Measurements from ENCODE around the gene IRF2BP2. TPM values are rescaled to one million over a fixed set of nuclear protein-coding genes. Genes with fewer than 3 reads are reported as not detected.
A peak's percentile ranks its signal among the peaks of the same experiment; 100 is the strongest.

The IRF2BP2 gene
- total RNA-seq, 1 donor from 2014 or later = 199 TPM

DNA sequence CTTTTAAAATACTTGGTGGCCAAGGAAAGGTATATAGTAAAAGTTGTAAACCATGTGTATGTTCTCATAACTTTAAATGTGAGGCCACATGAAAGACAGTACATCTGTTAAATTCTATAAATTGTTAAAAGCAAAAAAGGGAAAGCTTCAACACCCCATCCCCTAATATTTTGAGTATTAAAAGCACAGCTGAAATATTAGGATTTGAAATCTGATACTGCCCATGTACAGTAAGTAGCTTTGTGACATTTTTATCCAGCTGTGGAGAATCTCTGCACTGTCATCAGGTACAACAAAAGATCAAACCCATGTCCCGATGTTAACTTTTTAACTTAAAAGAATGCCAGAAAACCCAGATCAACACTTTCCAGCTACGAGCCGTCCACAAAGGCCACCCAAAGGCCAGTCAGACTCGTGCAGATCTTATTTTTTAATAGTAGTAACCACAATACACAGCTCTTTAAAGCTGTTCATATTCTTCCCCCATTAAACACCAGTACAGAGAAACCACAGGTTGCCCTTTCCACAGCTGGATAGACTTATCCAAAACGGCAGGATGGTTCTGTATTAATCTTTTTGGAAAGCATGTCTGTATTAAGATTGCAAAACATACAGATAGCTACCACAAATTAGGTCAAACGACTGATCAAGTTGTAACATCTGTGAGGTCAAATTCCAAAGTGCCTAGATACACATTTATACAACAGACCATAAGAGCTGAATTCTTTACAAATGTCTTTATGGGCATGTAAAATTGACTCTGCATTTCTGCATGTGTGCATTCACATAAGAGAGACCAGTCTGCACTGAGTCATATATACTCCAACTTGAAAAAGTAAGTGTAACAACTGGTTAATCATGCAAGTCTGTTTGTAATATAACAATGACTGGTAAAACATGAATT is 5.2 kb downstream of the IRF2BP2 start:
- Mint-ChIP-seq H3K4me3 (ENCODE audit: unreplicated experiment) (peak overlapping the region; percentile 99), H3K27ac (ENCODE audit: unreplicated experiment) (peak overlapping the region; percentile 99), H3K4me1 (ENCODE audit: low read depth, unreplicated experiment) (peaks cover 10% of the 10 kb centered on the region), H3K27me3 (ENCODE audit: unreplicated experiment) (peaks cover 36% of the 10 kb centered on the region), H3K36me3 (ENCODE audit: unreplicated experiment) (peaks cover 33% of the 10 kb centered on the region), H3K9me3 (ENCODE audit: unreplicated experiment) (peaks cover 37% of the 10 kb centered on the region)
- DNase-seq = no peak
- TF ChIP-seq, protein P1, sequence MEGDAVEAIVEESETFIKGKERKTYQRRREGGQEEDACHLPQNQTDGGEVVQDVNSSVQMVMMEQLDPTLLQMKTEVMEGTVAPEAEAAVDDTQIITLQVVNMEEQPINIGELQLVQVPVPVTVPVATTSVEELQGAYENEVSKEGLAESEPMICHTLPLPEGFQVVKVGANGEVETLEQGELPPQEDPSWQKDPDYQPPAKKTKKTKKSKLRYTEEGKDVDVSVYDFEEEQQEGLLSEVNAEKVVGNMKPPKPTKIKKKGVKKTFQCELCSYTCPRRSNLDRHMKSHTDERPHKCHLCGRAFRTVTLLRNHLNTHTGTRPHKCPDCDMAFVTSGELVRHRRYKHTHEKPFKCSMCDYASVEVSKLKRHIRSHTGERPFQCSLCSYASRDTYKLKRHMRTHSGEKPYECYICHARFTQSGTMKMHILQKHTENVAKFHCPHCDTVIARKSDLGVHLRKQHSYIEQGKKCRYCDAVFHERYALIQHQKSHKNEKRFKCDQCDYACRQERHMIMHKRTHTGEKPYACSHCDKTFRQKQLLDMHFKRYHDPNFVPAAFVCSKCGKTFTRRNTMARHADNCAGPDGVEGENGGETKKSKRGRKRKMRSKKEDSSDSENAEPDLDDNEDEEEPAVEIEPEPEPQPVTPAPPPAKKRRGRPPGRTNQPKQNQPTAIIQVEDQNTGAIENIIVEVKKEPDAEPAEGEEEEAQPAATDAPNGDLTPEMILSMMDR (IDR thresholded peaks at IDR 0.05; ENCODE audit: partially characterized antibody, unreplicated experiment) = no peak

DNA sequence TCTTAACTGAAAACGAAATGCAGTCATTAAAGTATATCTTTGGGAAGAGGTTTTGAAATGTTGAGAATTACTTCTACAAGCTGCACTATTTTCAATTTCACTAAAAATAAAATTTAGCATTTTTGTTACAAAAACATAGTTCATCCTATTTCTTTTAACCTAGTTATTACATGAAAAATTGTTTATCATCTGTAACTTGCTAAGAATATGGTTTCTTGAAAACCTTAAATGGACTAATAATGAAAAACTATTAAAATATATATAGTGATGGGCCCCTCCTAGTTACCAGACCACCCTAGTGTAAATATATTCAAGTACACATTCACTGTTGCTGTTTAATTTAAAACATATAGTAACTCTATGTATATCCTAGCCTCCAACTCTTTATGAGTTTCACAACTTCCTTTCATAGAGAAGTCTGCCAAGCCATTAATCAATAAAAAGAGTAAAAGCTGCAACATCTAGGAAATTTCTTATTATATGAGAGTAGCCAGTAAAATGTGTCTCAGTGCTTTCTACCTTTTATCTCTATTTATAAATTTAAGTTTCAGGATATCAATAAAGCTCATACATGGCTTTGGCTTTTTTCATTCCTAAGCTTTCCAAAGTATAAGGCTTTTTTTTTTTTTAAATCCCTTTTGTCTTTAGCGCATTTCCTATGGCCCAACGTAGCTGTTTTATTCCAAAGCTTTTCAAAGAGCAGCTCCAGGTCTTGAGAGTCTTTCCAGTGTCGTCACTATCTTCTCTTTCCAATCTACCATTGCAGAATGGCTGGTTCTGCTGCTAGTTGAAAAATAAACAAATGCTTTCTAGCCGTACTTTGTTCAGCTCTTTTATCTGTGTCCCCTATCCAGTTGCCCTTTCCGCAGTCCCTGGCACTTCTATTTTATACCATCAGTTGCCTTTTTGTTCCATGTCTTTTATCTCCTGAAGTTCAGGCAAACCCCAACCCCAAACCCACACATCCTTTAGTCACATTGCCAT is 6.5 kb downstream of the IRF2BP2 start:
- Mint-ChIP-seq H3K36me3 (ENCODE audit: unreplicated experiment) (peaks cover 33% of the 10 kb centered on the region), H3K27me3 (ENCODE audit: unreplicated experiment) (peaks cover 36% of the 10 kb centered on the region), H3K4me1 (ENCODE audit: low read depth, unreplicated experiment) (peaks cover 15% of the 10 kb centered on the region), H3K9me3 (ENCODE audit: unreplicated experiment) (peaks cover 37% of the 10 kb centered on the region), H3K4me3 (ENCODE audit: unreplicated experiment) (peak overlapping the region; percentile 99), H3K27ac (ENCODE audit: unreplicated experiment) (peak overlapping the region; percentile 99)
- TF ChIP-seq, protein P1 (IDR thresholded peaks at IDR 0.05; ENCODE audit: partially characterized antibody, unreplicated experiment) = no peak
- DNase-seq = no peak

DNA sequence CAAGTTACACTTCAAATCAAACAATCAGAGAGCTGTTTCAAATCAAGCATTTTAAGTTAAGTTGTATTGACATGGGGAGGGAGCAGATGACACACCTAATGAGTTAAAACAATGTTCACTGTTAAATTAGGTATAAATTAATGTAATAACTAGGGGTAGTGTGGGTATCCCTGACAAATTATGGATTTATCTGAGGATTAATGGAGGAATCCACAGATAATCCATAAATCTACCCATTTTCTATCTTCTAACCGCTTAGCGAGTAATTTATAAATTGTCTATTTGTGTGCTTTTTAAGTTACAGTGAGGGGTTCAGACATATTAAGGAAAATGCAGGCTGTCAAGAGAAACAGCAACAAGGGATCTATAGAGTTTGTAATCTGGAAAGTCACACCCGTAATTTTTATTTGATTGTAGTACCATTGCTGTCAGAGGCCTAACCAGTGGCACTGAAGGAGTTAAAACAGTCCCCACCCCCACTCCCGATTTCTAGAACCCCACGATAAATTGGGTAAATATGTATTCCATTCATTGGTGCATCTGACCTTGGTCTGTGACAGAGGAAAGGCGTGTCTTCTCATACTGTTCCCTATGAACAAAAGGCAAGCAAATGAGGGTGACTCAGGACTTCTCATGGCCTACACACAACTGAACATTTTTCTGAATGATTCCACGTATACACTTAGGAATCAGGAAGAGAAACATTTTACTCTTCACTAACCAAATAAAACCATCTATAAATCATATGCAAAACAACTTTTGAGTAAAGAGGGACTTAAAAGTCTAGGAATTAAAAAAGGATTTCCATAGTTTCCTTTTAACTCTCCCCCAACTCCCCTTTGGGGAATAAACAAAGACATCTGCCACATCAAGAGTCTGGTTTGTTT is 7.4 kb downstream of the IRF2BP2 start:
- Mint-ChIP-seq H3K27me3 (ENCODE audit: unreplicated experiment) (peaks cover 27% of the 10 kb centered on the region), H3K27ac (ENCODE audit: unreplicated experiment) (peak overlapping the region; percentile 99), H3K4me3 (ENCODE audit: unreplicated experiment) (peak overlapping the region; percentile 99), H3K36me3 (ENCODE audit: unreplicated experiment) (peaks cover 27% of the 10 kb centered on the region), H3K4me1 (ENCODE audit: low read depth, unreplicated experiment) (peaks cover 15% of the 10 kb centered on the region), H3K9me3 (ENCODE audit: unreplicated experiment) (peaks cover 29% of the 10 kb centered on the region)
- TF ChIP-seq, protein P1 (IDR thresholded peaks at IDR 0.05; ENCODE audit: partially characterized antibody, unreplicated experiment) = no peak
- peak; percentile 35 for DNase-seq

DNA sequence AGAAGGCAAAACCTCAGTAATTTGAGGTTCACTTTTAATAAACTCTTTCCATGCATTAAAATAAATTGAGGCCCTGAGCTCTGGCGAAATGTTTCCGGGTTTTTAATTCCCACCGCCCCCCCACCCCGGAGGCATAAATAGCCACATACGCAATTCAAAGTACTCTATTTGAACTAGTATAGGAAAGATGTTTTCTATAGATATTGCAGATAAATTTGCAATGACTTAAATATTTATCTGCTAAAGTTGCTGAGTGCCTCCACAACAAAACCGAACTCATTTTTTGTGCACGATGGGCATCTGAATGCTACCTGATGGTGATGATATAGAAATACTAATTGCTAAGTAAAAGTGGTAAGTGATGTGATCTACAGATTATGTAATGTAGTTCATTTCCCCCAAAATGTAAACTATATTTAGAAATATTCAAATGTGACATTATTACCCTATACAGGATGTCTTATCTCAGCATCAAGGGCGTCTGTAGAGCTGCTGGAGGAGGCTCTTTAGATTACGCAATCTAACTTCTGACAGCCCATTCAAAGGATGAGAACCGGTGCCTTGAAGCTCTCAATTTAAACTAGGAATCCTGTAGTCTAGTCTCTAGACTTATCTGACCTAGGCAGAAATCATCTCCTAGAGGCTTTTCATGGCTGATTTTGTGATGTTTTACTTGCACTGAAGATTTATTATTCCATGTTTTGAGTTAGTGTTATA is 8.5 kb downstream of the IRF2BP2 start:
- H3K4me3 Mint-ChIP-seq (ENCODE audit: unreplicated experiment) = peak overlapping the region; percentile 99
- H3K27ac Mint-ChIP-seq (ENCODE audit: unreplicated experiment) = peak overlapping the region; percentile 99
- H3K36me3 Mint-ChIP-seq (ENCODE audit: unreplicated experiment) = peaks cover 16% of the 10 kb centered on the region
- peaks cover 19% of the 10 kb centered on the region for H3K9me3 Mint-ChIP-seq (ENCODE audit: unreplicated experiment)
- H3K27me3 Mint-ChIP-seq (ENCODE audit: unreplicated experiment) = peaks cover 19% of the 10 kb centered on the region
- TF ChIP-seq, protein P1 (IDR thresholded peaks at IDR 0.05; ENCODE audit: partially characterized antibody, unreplicated experiment) = no peak
- peaks cover 15% of the 10 kb centered on the region for H3K4me1 Mint-ChIP-seq (ENCODE audit: low read depth, unreplicated experiment)
- no peak for DNase-seq

All from glutamatergic neuron (in vitro differentiated cells).